ENCODE data around the gene CARMIL1. TPM values are rescaled to one million over a fixed set of nuclear protein-coding genes. Genes with fewer than 3 reads are reported as not detected.

Gene CARMIL1
- total and polyA plus RNA-seq, 2 of the 8 experiments (the other 6 are each of a cell fraction or from before 2014, with no cell fraction given) = 20.3 to 40.4 TPM

GRCh38 chr6:25242567-25242966, 36.6 kb upstream of the CARMIL1 start (continued):
- TF ChIP-seq E2F6 (IDR thresholded peaks at IDR 0.05) = no peak

Measured in H1 (cell line).